ENCODE data around the gene BAG2. TPM values are rescaled to one million over a fixed set of nuclear protein-coding genes. Genes with fewer than 3 reads are reported as not detected.

The BAG2 gene
- total and polyA plus RNA-seq, 5 donors: 10.1 to 17.8 (median 15.3) TPM

- Histone ChIP-seq H3K27me3 (ENCODE audit: control insufficient read depth, insufficient read depth) (no peaks in the 10 kb centered on the region), H3K4me3 (ENCODE audit: low read length) (no peak overlapping the region), H3K9me3 (ENCODE audit: control insufficient read depth, low read length) (no peaks in the 10 kb centered on the region), H3K27ac (ENCODE audit: low read length) (no peak overlapping the region), H3K4me1 (ENCODE audit: control insufficient read depth, insufficient read depth, low read length) (no peaks in the 10 kb centered on the region)
- intact Hi-C loops (cut with DNase I): no loop called here
- 91% methylated on average over 2 of the region's 2 CpGs for WGBS
- DNase-seq: no peak
- no peak for ATAC-seq
These were observed 35.0 kb downstream of the BAG2 start for GRCh38 chr6:57207141-57207540.

GRCh38 chr6:57207872-57208271 is 35.7 kb downstream of the BAG2 start:
- H3K4me3 ChIP-seq (ENCODE audit: low read length): no peak overlapping the region
- no peaks in the 10 kb centered on the region for H3K27me3 ChIP-seq (ENCODE audit: control insufficient read depth, insufficient read depth)
- no peak overlapping the region for H3K27ac ChIP-seq (ENCODE audit: low read length)
- 81% methylated on average over 4 of the region's 4 CpGs for WGBS
- no peaks in the 10 kb centered on the region for H3K9me3 ChIP-seq (ENCODE audit: control insufficient read depth, low read length)
- intact Hi-C loops (cut with DNase I): no loop called here
- no peaks in the 10 kb centered on the region for H3K4me1 ChIP-seq (ENCODE audit: control insufficient read depth, insufficient read depth, low read length)
- ATAC-seq (no peak), DNase-seq (no peak)

GRCh38 chr6:57209030-57209429 is 36.9 kb downstream of the BAG2 start:
- Histone ChIP-seq H3K27me3 (ENCODE audit: control insufficient read depth, insufficient read depth) (no peaks in the 10 kb centered on the region), H3K9me3 (ENCODE audit: control insufficient read depth, low read length) (no peaks in the 10 kb centered on the region), H3K4me3 (ENCODE audit: low read length) (no peak overlapping the region), H3K27ac (ENCODE audit: low read length) (no peak overlapping the region), H3K4me1 (ENCODE audit: control insufficient read depth, insufficient read depth, low read length) (no peaks in the 10 kb centered on the region)
- no peak for DNase-seq
- ATAC-seq: no peak
- intact Hi-C loops (cut with DNase I): no loop called here

- H3K27ac ChIP-seq (ENCODE audit: low read length): no peak overlapping the region
- ATAC-seq (no peak), DNase-seq (no peak)
- no peaks in the 10 kb centered on the region for H3K27me3 ChIP-seq (ENCODE audit: control insufficient read depth, insufficient read depth)
- no peaks in the 10 kb centered on the region for H3K9me3 ChIP-seq (ENCODE audit: control insufficient read depth, low read length)
- 93% methylated on average over 5 of the region's 5 CpGs for WGBS
- H3K4me1 ChIP-seq (ENCODE audit: control insufficient read depth, insufficient read depth, low read length): no peaks in the 10 kb centered on the region
- intact Hi-C loops (cut with DNase I): no loop called here
- H3K4me3 ChIP-seq (ENCODE audit: low read length): no peak overlapping the region
These were observed 37.9 kb downstream of the BAG2 start for GRCh38 chr6:57210060-57210459.

GRCh38 chr6:57215260-57215659 is 43.1 kb downstream of the BAG2 start:
- intact Hi-C loops (cut with DNase I): no loop called here
- no peaks in the 10 kb centered on the region for H3K4me1 ChIP-seq (ENCODE audit: control insufficient read depth, insufficient read depth, low read length)
- H3K27ac ChIP-seq (ENCODE audit: low read length): no peak overlapping the region
- H3K9me3 ChIP-seq (ENCODE audit: control insufficient read depth, low read length): no peaks in the 10 kb centered on the region
- ATAC-seq (no peak), DNase-seq (no peak)
- H3K27me3 ChIP-seq (ENCODE audit: control insufficient read depth, insufficient read depth): no peaks in the 10 kb centered on the region
- 95% methylated on average over 1 of the region's 1 CpG for WGBS
- H3K4me3 ChIP-seq (ENCODE audit: low read length): no peak overlapping the region

- 83% methylated on average over 7 of the region's 7 CpGs for WGBS
- intact Hi-C loops (cut with DNase I): no loop called here
- ATAC-seq (no peak), DNase-seq (no peak)
- Histone ChIP-seq H3K27me3 (ENCODE audit: control insufficient read depth, insufficient read depth) (no peaks in the 10 kb centered on the region), H3K27ac (ENCODE audit: low read length) (no peak overlapping the region), H3K4me3 (ENCODE audit: low read length) (no peak overlapping the region), H3K9me3 (ENCODE audit: control insufficient read depth, low read length) (no peaks in the 10 kb centered on the region), H3K4me1 (ENCODE audit: control insufficient read depth, insufficient read depth, low read length) (no peaks in the 10 kb centered on the region)
These were observed 44.3 kb downstream of the BAG2 start for GRCh38 chr6:57216235-57217101.

- no peak overlapping the region for H3K27ac ChIP-seq (ENCODE audit: low read length)
- DNase-seq (no peak), ATAC-seq (no peak)
- H3K9me3 ChIP-seq (ENCODE audit: control insufficient read depth, low read length): no peaks in the 10 kb centered on the region
- H3K4me1 ChIP-seq (ENCODE audit: control insufficient read depth, insufficient read depth, low read length): no peaks in the 10 kb centered on the region
- intact Hi-C loops (cut with DNase I): no loop called here
- H3K27me3 ChIP-seq (ENCODE audit: control insufficient read depth, insufficient read depth): no peaks in the 10 kb centered on the region
- H3K4me3 ChIP-seq (ENCODE audit: low read length): no peak overlapping the region
- WGBS: 98% methylated on average over 11 of the region's 11 CpGs
These were observed 45.1 kb downstream of the BAG2 start for GRCh38 chr6:57217270-57217669.

GRCh38 chr6:57220083-57220703 is 48.1 kb downstream of the BAG2 start:
- 94% methylated on average over 2 of the region's 2 CpGs for WGBS
- Histone ChIP-seq H3K9me3 (ENCODE audit: control insufficient read depth, low read length) (no peaks in the 10 kb centered on the region), H3K4me1 (ENCODE audit: control insufficient read depth, insufficient read depth, low read length) (no peaks in the 10 kb centered on the region), H3K27ac (ENCODE audit: low read length) (no peak overlapping the region), H3K27me3 (ENCODE audit: control insufficient read depth, insufficient read depth) (no peaks in the 10 kb centered on the region), H3K4me3 (ENCODE audit: low read length) (no peak overlapping the region)
- no peak for ATAC-seq
- intact Hi-C loops (cut with DNase I): loop anchor here in 1 of 4 donors (10.0 kb wide), 1 partner anchor 95 kb away; the partner anchor contains the start of gene PRIM2
- DNase-seq: no peak

- Histone ChIP-seq H3K9me3 (ENCODE audit: control insufficient read depth, low read length) (no peaks in the 10 kb centered on the region), H3K4me1 (ENCODE audit: control insufficient read depth, insufficient read depth, low read length) (no peaks in the 10 kb centered on the region), H3K27me3 (ENCODE audit: control insufficient read depth, insufficient read depth) (no peaks in the 10 kb centered on the region), H3K27ac (ENCODE audit: low read length) (peak overlapping the region; percentile 39), H3K4me3 (ENCODE audit: low read length) (peak overlapping the region; percentile 77)
- DNase-seq (peak; percentile 63 to 87 (median 85)), ATAC-seq (peak; percentile 85 to 87)
- under 1% methylated on average over 38 of the region's 38 CpGs for WGBS
- intact Hi-C loops (cut with DNase I): loop anchor here in 1 of 4 donors (10.0 kb wide), 1 partner anchor 93 kb away; the partner anchor contains the start of gene PRIM2
These were observed 49.2 kb downstream of the BAG2 start for GRCh38 chr6:57221191-57221935.

- ATAC-seq (peak; percentile 98 to 99), DNase-seq (peak; percentile 84 to 95 (median 93))
- Histone ChIP-seq H3K4me3 (ENCODE audit: low read length) (peak within 1 kb of the TSS; percentile 77), H3K4me1 (ENCODE audit: control insufficient read depth, insufficient read depth, low read length) (no peaks in the 10 kb centered on the region), H3K27ac (ENCODE audit: low read length) (peak within 1 kb of the TSS; percentile 81), H3K27me3 (ENCODE audit: control insufficient read depth, insufficient read depth) (no peaks in the 10 kb centered on the region), H3K9me3 (ENCODE audit: control insufficient read depth, low read length) (no peaks in the 10 kb centered on the region)
- under 1% methylated on average over 69 of the region's 69 CpGs for WGBS
- intact Hi-C loops (cut with DNase I): loop anchor here in 1 of 4 donors (10.0 kb wide), 1 partner anchor 93 kb away; the partner anchor contains the start of gene PRIM2
These were observed 50.0 kb downstream of the BAG2 start, which contains the start of gene RAB23 for GRCh38 chr6:57221936-57222742. Gene RAB23 (minus strand): TSS chr6:57222307. CDS start chr6:57210380, 11,927 bp downstream.
